ENCODE measurements around the gene DCAF17.

DCAF17 gene

GRCh38 chr2:171531291-171531690 lies 97.3 kb downstream of the DCAF17 start:
- TF ChIP-seq CTCF (IDR thresholded peaks at IDR 0.05) = no peak
- Histone ChIP-seq H3K9me3 (no peaks in the 10 kb centered on the region), H3K4me3 (ENCODE audit: low read depth in 1 of 2, low read length in 1 of 2) (no peak overlapping the region), H3K36me3 (no peaks in the 10 kb centered on the region), H3K27me3 (no peaks in the 10 kb centered on the region), H3K27ac (no peak overlapping the region), H3K4me1 (ENCODE audit: control insufficient read depth in 1 of 2, insufficient read depth in 1 of 2, low read depth in 1 of 2, low read length in 1 of 2) (no peaks in the 10 kb centered on the region)

- H3K4me1 ChIP-seq (ENCODE audit: control insufficient read depth in 1 of 2, insufficient read depth in 1 of 2, low read depth in 1 of 2, low read length in 1 of 2) = no peaks in the 10 kb centered on the region
Measured at GRCh38 chr2:171531836-171532450, 97.9 kb downstream of the DCAF17 start.

GRCh38 chr2:171533331-171533730 lies 99.3 kb downstream of the DCAF17 start:
- Histone ChIP-seq H3K9me3 (no peaks in the 10 kb centered on the region), H3K27me3 (no peaks in the 10 kb centered on the region), H3K4me1 (ENCODE audit: control insufficient read depth in 1 of 2, insufficient read depth in 1 of 2, low read depth in 1 of 2, low read length in 1 of 2) (no peaks in the 10 kb centered on the region), H3K27ac (no peak overlapping the region), H3K4me3 (ENCODE audit: low read depth in 1 of 2, low read length in 1 of 2) (no peak overlapping the region), H3K36me3 (no peaks in the 10 kb centered on the region)
- no peak for TF ChIP-seq CTCF (IDR thresholded peaks at IDR 0.05)

More at GRCh38 chr2:171531836-171532450, 97.9 kb downstream of the DCAF17 start:
- no peaks in the 10 kb centered on the region for H3K27me3 ChIP-seq
- H3K27ac ChIP-seq = no peak overlapping the region
- H3K36me3 ChIP-seq = no peaks in the 10 kb centered on the region
- no peak for TF ChIP-seq CTCF (IDR thresholded peaks at IDR 0.05)
- H3K4me3 ChIP-seq (ENCODE audit: low read depth in 1 of 2, low read length in 1 of 2) = no peak overlapping the region
- no peaks in the 10 kb centered on the region for H3K9me3 ChIP-seq

Data from neutrophil (primary cell).